ENCODE data around the gene LY6G6C.
A peak's percentile ranks its signal among the peaks of the same experiment; 100 is the strongest.
"Not testable (repeated sequence)": the region's sequence is repeated elsewhere in the genome, so short reads cannot be mapped to it uniquely, and the experiment has no call there.

Gene LY6G6C

GRCh38 chr6:31725502-31726350, 4.2 kb upstream of the LY6G6C start:
- no peak for DNase-seq

GRCh38 chr6:31723980-31724691, 2.6 kb upstream of the LY6G6C start:
- DNase-seq = no peak

- DNase-seq = no peak
Measured at GRCh38 chr6:31723245-31723979, 1.9 kb upstream of the LY6G6C start, which contains the start of gene MPIG6B. Gene MPIG6B, plus strand, starts transcription at chr6:31723373. Its CDS starts 11 bp downstream, at chr6:31723384.

- no peak for DNase-seq
Measured at GRCh38 chr6:31722173-31722572, 627 bp upstream of the LY6G6C start.

- no peak for DNase-seq
Measured at GRCh38 chr6:31720196-31720770, 1.3 kb downstream of the LY6G6C start.

- DNase-seq = no peak
Measured at GRCh38 chr6:31719001-31719400, 2.5 kb downstream of the LY6G6C start.

- DNase-seq = no peak
Measured at GRCh38 chr6:31718265-31718664, 3.3 kb downstream of the LY6G6C start.

- no peak for DNase-seq
Measured at GRCh38 chr6:31717499-31718222, 3.9 kb downstream of the LY6G6C start.

GRCh38 chr6:31715022-31715958, 6.3 kb downstream of the LY6G6C start, which contains the start of gene LY6G6D:
Gene LY6G6D, plus strand, starts transcription at chr6:31715348. Its CDS starts 8 bp downstream, at chr6:31715356.
- no peak for DNase-seq

- DNase-seq = no peak
Measured at GRCh38 chr6:31713991-31714684, 7.4 kb downstream of the LY6G6C start.

- no peak for DNase-seq
Measured at GRCh38 chr6:31713465-31713864, 8.1 kb downstream of the LY6G6C start.

- DNase-seq = peak; percentile 75
Measured at GRCh38 chr6:31712296-31712695, 9.2 kb downstream of the LY6G6C start.

GRCh38 chr6:31711233-31711632, 10.3 kb downstream of the LY6G6C start:
- DNase-seq = no peak

GRCh38 chr6:31710523-31711219, 10.9 kb downstream of the LY6G6C start:
- no peak for DNase-seq

- not testable (repeated sequence) for DNase-seq
Measured at GRCh38 chr6:31709157-31709556, 12.4 kb downstream of the LY6G6C start.

GRCh38 chr6:31708224-31708623, 13.3 kb downstream of the LY6G6C start:
- DNase-seq = no peak

GRCh38 chr6:31707701-31708100, 13.8 kb downstream of the LY6G6C start:
- no peak for DNase-seq

GRCh38 chr6:31706599-31706998, 14.9 kb downstream of the LY6G6C start, which contains the start of gene LY6G6F:
Gene LY6G6F, plus strand, starts transcription at chr6:31706866. Its CDS starts 41 bp downstream, at chr6:31706907.
- DNase-seq = no peak

GRCh38 chr6:31705931-31706330, 15.6 kb downstream of the LY6G6C start:
- no peak for DNase-seq

Measured in 8988T (cell line).